Measurements from ENCODE around the gene BMP8B. TPM values are rescaled to one million over a fixed set of nuclear protein-coding genes. Genes with fewer than 3 reads are reported as not detected.
A peak's percentile ranks its signal among the peaks of the same experiment; 100 is the strongest.

Gene BMP8B, protein sequence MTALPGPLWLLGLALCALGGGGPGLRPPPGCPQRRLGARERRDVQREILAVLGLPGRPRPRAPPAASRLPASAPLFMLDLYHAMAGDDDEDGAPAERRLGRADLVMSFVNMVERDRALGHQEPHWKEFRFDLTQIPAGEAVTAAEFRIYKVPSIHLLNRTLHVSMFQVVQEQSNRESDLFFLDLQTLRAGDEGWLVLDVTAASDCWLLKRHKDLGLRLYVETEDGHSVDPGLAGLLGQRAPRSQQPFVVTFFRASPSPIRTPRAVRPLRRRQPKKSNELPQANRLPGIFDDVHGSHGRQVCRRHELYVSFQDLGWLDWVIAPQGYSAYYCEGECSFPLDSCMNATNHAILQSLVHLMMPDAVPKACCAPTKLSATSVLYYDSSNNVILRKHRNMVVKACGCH
- polyA plus RNA-seq (2013) = 1.0 TPM

GRCh38 chr1:39788758-39789570 lies at the start of gene BMP8B:
BMP8B (minus strand) TSS chr1:39788865; CDS start chr1:39788485, 380 bp downstream.
- peaks cover 0 to 10% (median 6%) of the 10 kb centered on the region in 4 experiments for H3K4me1 ChIP-seq (ENCODE audit: control extremely low read depth in 1 of 4, control insufficient read depth in 4 of 4, insufficient read depth in 4 of 4, low read length in 3 of 4)
- no peaks in the 10 kb centered on the region for H3K9me3 ChIP-seq (ENCODE audit: control extremely low read depth in 1 of 5, control insufficient read depth in 4 of 5, insufficient read depth in 2 of 5, low read depth in 1 of 5, low read length in 4 of 5)
- H3K36me3 ChIP-seq (ENCODE audit: control insufficient read depth in 4 of 4, insufficient read depth in 4 of 4, low read length in 3 of 4) = no peaks in the 10 kb centered on the region
- peak; percentile 17 to 45 (median 25) for DNase-seq
- WGBS (ENCODE audit: insufficient coverage) = under 1% methylated on average over 72 of the region's 91 CpGs
- H3K4me3 ChIP-seq (ENCODE audit: control insufficient read depth in 1 of 7, extremely low read depth in 1 of 7, insufficient read depth in 4 of 7, low read depth in 2 of 7, low read length in 6 of 7) = peak within 1 kb of the TSS; percentile 5 to 63 (median 48)
- POLR2A ChIA-PET = no interaction called here
- no peak within 1 kb of the TSS for H3K27ac ChIP-seq (ENCODE audit: insufficient read depth in 1 of 2, low read depth in 1 of 2, low read length in 2 of 2, poor library complexity in 1 of 2, severe bottlenecking in 2 of 2)
- CTCF ChIA-PET = interaction anchor here (1.3 kb wide), 1 partner anchor 10 kb away, joined by 4 read pairs; no protein-coding TSS in a partner anchor
- peaks cover 0 to 54% (median 14%) of the 10 kb centered on the region in 5 experiments for H3K27me3 ChIP-seq (replicated peaks in 2 of 5; ENCODE audit: control insufficient read depth in 4 of 5, insufficient read depth in 5 of 5, low read length in 4 of 5)

DNA sequence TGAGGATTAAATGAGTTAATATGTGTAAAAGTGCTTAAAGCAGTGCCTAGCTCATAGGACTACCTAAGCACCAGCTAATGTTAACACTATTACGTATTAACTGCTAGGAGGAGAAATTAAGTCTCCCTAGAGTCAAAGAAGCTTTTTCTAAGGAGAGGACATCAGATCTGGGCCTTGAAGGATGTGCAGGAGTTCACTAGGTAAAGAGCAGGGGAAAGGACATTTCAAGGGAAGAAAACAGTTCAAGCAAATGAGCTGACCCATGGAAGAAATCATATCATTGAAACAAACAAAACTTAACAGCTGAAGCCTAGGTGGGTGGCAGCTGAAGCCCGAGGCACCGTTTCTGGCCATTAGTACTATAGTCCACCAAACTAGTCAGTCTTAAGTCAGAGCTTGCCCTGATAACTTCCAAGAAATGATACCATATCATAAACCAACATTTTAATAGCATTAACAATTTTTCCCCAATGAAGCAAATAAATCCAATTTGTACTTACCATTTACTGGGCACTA lies 48.0 kb upstream of the BMP8B start:
- no peak for DNase-seq
- Histone ChIP-seq H3K36me3 (ENCODE audit: control insufficient read depth in 4 of 4, insufficient read depth in 4 of 4, low read length in 3 of 4) (peaks cover 12 to 41% (median 22%) of the 10 kb centered on the region in 4 experiments), H3K4me1 (ENCODE audit: control extremely low read depth in 1 of 4, control insufficient read depth in 4 of 4, insufficient read depth in 4 of 4, low read length in 3 of 4) (no peaks in the 10 kb centered on the region), H3K27me3 (replicated peaks in 2 of 5; ENCODE audit: control insufficient read depth in 4 of 5, insufficient read depth in 5 of 5, low read length in 4 of 5) (no peaks in the 10 kb centered on the region), H3K4me3 (ENCODE audit: control insufficient read depth in 1 of 7, extremely low read depth in 1 of 7, insufficient read depth in 4 of 7, low read depth in 2 of 7, low read length in 6 of 7) (no peak overlapping the region), H3K9me3 (ENCODE audit: control extremely low read depth in 1 of 5, control insufficient read depth in 4 of 5, insufficient read depth in 2 of 5, low read depth in 1 of 5, low read length in 4 of 5) (no peaks in the 10 kb centered on the region), H3K27ac (ENCODE audit: insufficient read depth in 1 of 2, low read depth in 1 of 2, low read length in 2 of 2, poor library complexity in 1 of 2, severe bottlenecking in 2 of 2) (no peak overlapping the region)
- ChIA-PET CTCF (interaction anchor here (0.9 to 2.1 kb wide), 6 partner anchors 9 to 985 kb away, joined by 3 to 9 read pairs (median 4); no protein-coding TSS in a partner anchor), POLR2A (no interaction called here)
- 97% methylated on average over 3 of the region's 3 CpGs for WGBS (ENCODE audit: insufficient coverage)

- no peak for DNase-seq
- 93% methylated on average over 3 of the region's 7 CpGs for WGBS (ENCODE audit: insufficient coverage)
- H3K4me3 ChIP-seq (ENCODE audit: control insufficient read depth in 1 of 7, extremely low read depth in 1 of 7, insufficient read depth in 4 of 7, low read depth in 2 of 7, low read length in 6 of 7) = no peak overlapping the region
- H3K4me1 ChIP-seq (ENCODE audit: control extremely low read depth in 1 of 4, control insufficient read depth in 4 of 4, insufficient read depth in 4 of 4, low read length in 3 of 4) = no peaks in the 10 kb centered on the region
- CTCF ChIA-PET = interaction anchor here (0.9 to 2.1 kb wide), 7 partner anchors 8 to 986 kb away, joined by 3 to 9 read pairs (median 3); no protein-coding TSS in a partner anchor
- H3K36me3 ChIP-seq (ENCODE audit: control insufficient read depth in 4 of 4, insufficient read depth in 4 of 4, low read length in 3 of 4) = peaks cover 9 to 36% (median 19%) of the 10 kb centered on the region in 4 experiments
- POLR2A ChIA-PET = no interaction called here
- H3K9me3 ChIP-seq (ENCODE audit: control extremely low read depth in 1 of 5, control insufficient read depth in 4 of 5, insufficient read depth in 2 of 5, low read depth in 1 of 5, low read length in 4 of 5) = no peaks in the 10 kb centered on the region
- H3K27me3 ChIP-seq (replicated peaks in 2 of 5; ENCODE audit: control insufficient read depth in 4 of 5, insufficient read depth in 5 of 5, low read length in 4 of 5) = no peaks in the 10 kb centered on the region
- no peak overlapping the region for H3K27ac ChIP-seq (ENCODE audit: insufficient read depth in 1 of 2, low read depth in 1 of 2, low read length in 2 of 2, poor library complexity in 1 of 2, severe bottlenecking in 2 of 2)
Observed at GRCh38 chr1:39835935-39836594, 47.4 kb upstream of the BMP8B start.

- ChIA-PET POLR2A (no interaction called here), CTCF (interaction anchor here (1.2 to 2.1 kb wide), 2 partner anchors 10 to 16 kb away, joined by 3 to 9 read pairs; no protein-coding TSS in a partner anchor)
- Histone ChIP-seq H3K4me3 (ENCODE audit: control insufficient read depth in 1 of 7, extremely low read depth in 1 of 7, insufficient read depth in 4 of 7, low read depth in 2 of 7, low read length in 6 of 7) (no peak overlapping the region), H3K27ac (ENCODE audit: insufficient read depth in 1 of 2, low read depth in 1 of 2, low read length in 2 of 2, poor library complexity in 1 of 2, severe bottlenecking in 2 of 2) (no peak overlapping the region), H3K27me3 (replicated peaks in 2 of 5; ENCODE audit: control insufficient read depth in 4 of 5, insufficient read depth in 5 of 5, low read length in 4 of 5) (peaks cover 0 to 6% (median 0%) of the 10 kb centered on the region in 5 experiments), H3K9me3 (ENCODE audit: control extremely low read depth in 1 of 5, control insufficient read depth in 4 of 5, insufficient read depth in 2 of 5, low read depth in 1 of 5, low read length in 4 of 5) (no peaks in the 10 kb centered on the region), H3K36me3 (ENCODE audit: control insufficient read depth in 4 of 4, insufficient read depth in 4 of 4, low read length in 3 of 4) (peaks cover 7 to 27% (median 16%) of the 10 kb centered on the region in 4 experiments), H3K4me1 (ENCODE audit: control extremely low read depth in 1 of 4, control insufficient read depth in 4 of 4, insufficient read depth in 4 of 4, low read length in 3 of 4) (no peaks in the 10 kb centered on the region)
- DNase-seq = no peak
- WGBS (ENCODE audit: insufficient coverage) = 100% methylated on average over 2 of the region's 2 CpGs
Observed at GRCh38 chr1:39835110-39835509, 46.4 kb upstream of the BMP8B start.

GRCh38 chr1:39833621-39834385 lies 45.1 kb upstream of the BMP8B start:
- CTCF ChIA-PET = interaction anchor here (0.9 to 1.1 kb wide), 2 partner anchors 16 to 18 kb away, joined by 3 to 6 read pairs; no protein-coding TSS in a partner anchor
- Histone ChIP-seq H3K4me3 (ENCODE audit: control insufficient read depth in 1 of 7, extremely low read depth in 1 of 7, insufficient read depth in 4 of 7, low read depth in 2 of 7, low read length in 6 of 7) (no peak overlapping the region), H3K4me1 (ENCODE audit: control extremely low read depth in 1 of 4, control insufficient read depth in 4 of 4, insufficient read depth in 4 of 4, low read length in 3 of 4) (no peaks in the 10 kb centered on the region), H3K27ac (ENCODE audit: insufficient read depth in 1 of 2, low read depth in 1 of 2, low read length in 2 of 2, poor library complexity in 1 of 2, severe bottlenecking in 2 of 2) (no peak overlapping the region), H3K27me3 (replicated peaks in 2 of 5; ENCODE audit: control insufficient read depth in 4 of 5, insufficient read depth in 5 of 5, low read length in 4 of 5) (peaks cover 0 to 15% (median under 1%) of the 10 kb centered on the region in 5 experiments), H3K9me3 (ENCODE audit: control extremely low read depth in 1 of 5, control insufficient read depth in 4 of 5, insufficient read depth in 2 of 5, low read depth in 1 of 5, low read length in 4 of 5) (no peaks in the 10 kb centered on the region), H3K36me3 (ENCODE audit: control insufficient read depth in 4 of 4, insufficient read depth in 4 of 4, low read length in 3 of 4) (peaks cover under 1 to 15% (median 8%) of the 10 kb centered on the region in 4 experiments)
- POLR2A ChIA-PET = no interaction called here
- 100% methylated on average over 1 of the region's 9 CpGs for WGBS (ENCODE audit: insufficient coverage)
- DNase-seq = no peak

DNA sequence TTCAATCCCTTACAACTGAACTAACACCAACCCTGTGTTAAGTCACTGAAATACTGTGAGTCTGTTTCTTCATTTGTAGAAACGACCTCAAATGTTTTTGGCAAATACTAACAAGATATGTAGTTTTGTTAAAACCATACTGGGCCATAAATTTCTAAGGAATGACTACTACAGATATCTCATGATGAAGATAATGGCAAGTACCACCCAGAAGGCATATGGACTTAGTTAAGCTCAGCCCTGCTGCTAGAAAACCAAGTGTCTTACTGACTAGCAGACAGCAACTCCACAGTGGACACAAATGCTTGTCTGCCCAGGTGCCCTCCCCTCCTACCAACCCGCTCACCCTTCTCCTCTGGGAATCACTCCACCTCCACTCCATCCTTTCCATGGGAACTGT lies 44.5 kb upstream of the BMP8B start:
- no peak for DNase-seq
- no peaks in the 10 kb centered on the region for H3K9me3 ChIP-seq (ENCODE audit: control extremely low read depth in 1 of 5, control insufficient read depth in 4 of 5, insufficient read depth in 2 of 5, low read depth in 1 of 5, low read length in 4 of 5)
- peaks cover 0 to 9% (median 7%) of the 10 kb centered on the region in 4 experiments for H3K36me3 ChIP-seq (ENCODE audit: control insufficient read depth in 4 of 4, insufficient read depth in 4 of 4, low read length in 3 of 4)
- no peak overlapping the region for H3K4me3 ChIP-seq (ENCODE audit: control insufficient read depth in 1 of 7, extremely low read depth in 1 of 7, insufficient read depth in 4 of 7, low read depth in 2 of 7, low read length in 6 of 7)
- POLR2A ChIA-PET = interaction anchor here (0.7 kb wide), 1 partner anchor 8 kb away, joined by 3 read pairs; no protein-coding TSS in a partner anchor
- H3K27ac ChIP-seq (ENCODE audit: insufficient read depth in 1 of 2, low read depth in 1 of 2, low read length in 2 of 2, poor library complexity in 1 of 2, severe bottlenecking in 2 of 2) = no peak overlapping the region
- H3K27me3 ChIP-seq (replicated peaks in 2 of 5; ENCODE audit: control insufficient read depth in 4 of 5, insufficient read depth in 5 of 5, low read length in 4 of 5) = peaks cover 0 to 15% (median 2%) of the 10 kb centered on the region in 5 experiments
- H3K4me1 ChIP-seq (ENCODE audit: control extremely low read depth in 1 of 4, control insufficient read depth in 4 of 4, insufficient read depth in 4 of 4, low read length in 3 of 4) = no peaks in the 10 kb centered on the region
- CTCF ChIA-PET = interaction anchor here (0.9 to 1.1 kb wide), 2 partner anchors 16 to 17 kb away, joined by 3 to 6 read pairs; no protein-coding TSS in a partner anchor
- no CpG with 5 or more reads among the region's 2 CpGs for WGBS (ENCODE audit: insufficient coverage)

Measured in common myeloid progenitor, CD34-positive (primary cell).